NCI-H2107 treated with DMSO at 0.1 percent for 48 hours (cell line): ENCODE results near the gene SLC28A1.

Experiments used
- DNase-seq: peaks from one replicate; lab custom pipeline; 2025; ENCODE audit not compliant: unreplicated experiment; lab: John Stamatoyannopoulos, UW

Gene SLC28A1

GRCh38 chr15:84934942-84935729 is 50.7 kb downstream of the SLC28A1 start:
- no peak for DNase-seq

GRCh38 chr15:84937144-84937543 is 52.7 kb downstream of the SLC28A1 start:
- peak; percentile 0 for DNase-seq

GRCh38 chr15:84938726-84939125 is 54.3 kb downstream of the SLC28A1 start:
- no peak for DNase-seq

GRCh38 chr15:84940399-84940798 is 55.9 kb downstream of the SLC28A1 start:
- DNase-seq = no peak

GRCh38 chr15:84942456-84942855 is 58.0 kb downstream of the SLC28A1 start:
- no peak for DNase-seq

- no peak for DNase-seq
These were observed 59.8 kb downstream of the SLC28A1 start for GRCh38 chr15:84944311-84944710.

- no peak for DNase-seq
These were observed 60.4 kb downstream of the SLC28A1 start for GRCh38 chr15:84944861-84945260.

- no peak for DNase-seq
These were observed 62.5 kb downstream of the SLC28A1 start for GRCh38 chr15:84946772-84947489.

GRCh38 chr15:84947947-84948830 is 63.7 kb downstream of the SLC28A1 start:
- DNase-seq = no peak

- DNase-seq = no peak
These were observed 64.6 kb downstream of the SLC28A1 start for GRCh38 chr15:84949043-84949442.

GRCh38 chr15:84949845-84950569 is 65.5 kb downstream of the SLC28A1 start:
- no peak for DNase-seq

- DNase-seq = no peak
These were observed 66.2 kb downstream of the SLC28A1 start for GRCh38 chr15:84950570-84951111.

GRCh38 chr15:84951736-84952135 is 67.3 kb downstream of the SLC28A1 start:
- DNase-seq = no peak

GRCh38 chr15:84953136-84953535 is 68.7 kb downstream of the SLC28A1 start:
- no peak for DNase-seq

GRCh38 chr15:84953726-84954125 is 69.3 kb downstream of the SLC28A1 start:
- DNase-seq = no peak

- DNase-seq = peak; percentile 3
These were observed 70.8 kb downstream of the SLC28A1 start for GRCh38 chr15:84955089-84955848.

GRCh38 chr15:84956199-84956598 is 71.7 kb downstream of the SLC28A1 start:
- DNase-seq = no peak

- DNase-seq = no peak
These were observed 76.1 kb downstream of the SLC28A1 start for GRCh38 chr15:84960391-84961113.

- no peak for DNase-seq
These were observed 76.6 kb downstream of the SLC28A1 start for GRCh38 chr15:84961114-84961452.
